Measurements from ENCODE around the gene TM4SF5. TPM values are rescaled to one million over a fixed set of nuclear protein-coding genes. Genes with fewer than 3 reads are reported as not detected.
A peak's percentile ranks its signal among the peaks of the same experiment; 100 is the strongest.

The TM4SF5 gene, protein sequence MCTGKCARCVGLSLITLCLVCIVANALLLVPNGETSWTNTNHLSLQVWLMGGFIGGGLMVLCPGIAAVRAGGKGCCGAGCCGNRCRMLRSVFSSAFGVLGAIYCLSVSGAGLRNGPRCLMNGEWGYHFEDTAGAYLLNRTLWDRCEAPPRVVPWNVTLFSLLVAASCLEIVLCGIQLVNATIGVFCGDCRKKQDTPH
- total RNA-seq: not detected in 2 replicates

DNA sequence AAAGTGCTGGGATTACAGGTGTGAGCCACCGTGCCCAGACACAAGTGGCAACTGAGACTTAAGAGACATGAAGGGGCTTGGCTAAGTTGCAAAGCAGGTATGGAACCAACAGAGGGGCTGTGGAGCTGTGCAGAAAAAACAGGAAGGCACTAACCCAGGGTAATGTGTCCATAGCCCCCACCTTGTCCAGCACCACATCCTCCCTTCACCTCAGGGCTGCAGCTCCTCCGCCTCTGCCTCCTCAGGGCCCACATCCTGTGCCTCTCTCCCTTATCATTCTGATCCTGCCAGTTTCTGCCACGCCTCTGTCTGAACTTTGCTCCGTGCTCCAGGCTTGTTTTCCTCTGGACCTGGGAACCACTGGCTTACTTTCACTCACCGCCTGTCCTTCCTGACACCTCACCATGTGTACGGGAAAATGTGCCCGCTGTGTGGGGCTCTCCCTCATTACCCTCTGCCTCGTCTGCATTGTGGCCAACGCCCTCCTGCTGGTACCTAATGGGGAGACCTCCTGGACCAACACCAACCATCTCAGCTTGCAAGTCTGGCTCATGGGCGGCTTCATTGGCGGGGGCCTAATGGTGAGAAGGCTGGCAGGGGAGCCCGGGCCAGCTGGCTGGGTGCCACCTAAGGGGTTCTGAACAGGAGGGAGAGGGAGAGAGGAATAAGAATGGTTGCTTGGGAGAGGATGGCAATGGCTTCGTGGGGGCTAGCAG, at the start of gene TM4SF5:
Gene TM4SF5 (plus strand): TSS at position 368 of the 716 bp plus-strand sequence. CDS start 37 bp downstream, at position 405.
- H3K27ac Mint-ChIP-seq: peak within 1 kb of the TSS; percentile 29
- no peak for DNase-seq (ENCODE audit: low spot score)
- peaks cover 12% of the 10 kb centered on the region for H3K4me1 Mint-ChIP-seq (ENCODE audit: low read depth)
- peaks cover 12% of the 10 kb centered on the region for H3K27me3 Mint-ChIP-seq (ENCODE audit: low read depth)
- H3K4me3 Mint-ChIP-seq (ENCODE audit: low read depth): no peak within 1 kb of the TSS
- no peaks in the 10 kb centered on the region for H3K9me3 Mint-ChIP-seq
- intact Hi-C loops (cut with micrococcal nuclease): no loop called here
- H3K36me3 Mint-ChIP-seq (ENCODE audit: low read depth): no peaks in the 10 kb centered on the region

DNA sequence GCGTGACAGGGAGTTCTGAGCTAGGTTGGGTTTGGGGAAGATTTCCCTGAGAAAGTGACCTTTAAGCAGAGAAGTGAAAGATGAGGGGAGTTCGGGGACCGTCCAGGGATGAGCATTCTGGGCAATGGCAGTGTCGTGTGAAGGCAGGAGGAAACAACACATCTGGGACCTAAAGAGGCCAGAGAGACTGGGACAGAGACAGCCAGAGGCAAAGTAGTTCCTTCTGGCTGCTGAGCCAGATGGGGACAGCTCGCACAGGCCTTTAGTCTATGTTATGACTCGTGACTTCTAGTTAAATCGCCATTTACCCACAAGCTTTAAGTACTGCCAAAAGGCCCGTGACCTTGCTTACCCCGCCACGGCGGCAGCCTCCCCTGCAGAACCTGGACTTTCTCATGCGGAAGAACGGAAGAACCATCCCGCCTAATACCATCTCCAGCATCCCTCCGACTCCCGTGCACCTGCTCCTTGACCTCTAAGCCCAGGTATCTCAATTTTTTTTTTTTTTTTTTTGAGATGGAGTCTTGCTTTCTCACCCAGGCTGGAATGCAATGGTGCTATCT, 48.9 kb upstream of the TM4SF5 start:
- Mint-ChIP-seq H3K4me3 (ENCODE audit: low read depth) (no peak overlapping the region), H3K36me3 (ENCODE audit: low read depth) (peaks cover 44% of the 10 kb centered on the region), H3K9me3 (no peaks in the 10 kb centered on the region), H3K27ac (peak overlapping the region; percentile 19), H3K27me3 (ENCODE audit: low read depth) (no peaks in the 10 kb centered on the region), H3K4me1 (ENCODE audit: low read depth) (peaks cover 17% of the 10 kb centered on the region)
- intact Hi-C loops (cut with micrococcal nuclease): no loop called here
- DNase-seq (ENCODE audit: low spot score): no peak

DNA sequence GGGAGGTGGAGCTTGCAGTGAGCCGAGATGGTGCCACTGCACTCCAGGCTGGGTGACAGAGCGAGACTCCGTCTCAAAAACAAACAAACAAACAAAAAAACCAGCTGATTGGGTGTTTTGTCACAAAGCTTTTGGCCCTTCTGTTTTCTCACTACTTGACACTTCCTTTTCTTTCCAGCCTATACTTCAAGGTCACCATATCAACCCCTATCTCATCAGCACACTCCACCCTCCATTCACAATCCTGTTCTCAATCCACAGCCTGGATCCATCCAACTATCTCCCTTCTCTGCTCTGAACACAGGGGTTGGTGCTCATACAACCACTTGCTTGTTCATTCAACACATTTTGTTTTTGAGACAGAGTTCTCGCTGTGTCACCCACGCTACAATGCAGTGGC, 47.0 kb upstream of the TM4SF5 start:
- Mint-ChIP-seq H3K4me3 (ENCODE audit: low read depth) (no peak overlapping the region), H3K9me3 (no peaks in the 10 kb centered on the region), H3K4me1 (ENCODE audit: low read depth) (peaks cover 28% of the 10 kb centered on the region), H3K36me3 (ENCODE audit: low read depth) (peaks cover 25% of the 10 kb centered on the region), H3K27ac (no peak overlapping the region), H3K27me3 (ENCODE audit: low read depth) (no peaks in the 10 kb centered on the region)
- intact Hi-C loops (cut with micrococcal nuclease): no loop called here
- DNase-seq (ENCODE audit: low spot score): no peak

DNA sequence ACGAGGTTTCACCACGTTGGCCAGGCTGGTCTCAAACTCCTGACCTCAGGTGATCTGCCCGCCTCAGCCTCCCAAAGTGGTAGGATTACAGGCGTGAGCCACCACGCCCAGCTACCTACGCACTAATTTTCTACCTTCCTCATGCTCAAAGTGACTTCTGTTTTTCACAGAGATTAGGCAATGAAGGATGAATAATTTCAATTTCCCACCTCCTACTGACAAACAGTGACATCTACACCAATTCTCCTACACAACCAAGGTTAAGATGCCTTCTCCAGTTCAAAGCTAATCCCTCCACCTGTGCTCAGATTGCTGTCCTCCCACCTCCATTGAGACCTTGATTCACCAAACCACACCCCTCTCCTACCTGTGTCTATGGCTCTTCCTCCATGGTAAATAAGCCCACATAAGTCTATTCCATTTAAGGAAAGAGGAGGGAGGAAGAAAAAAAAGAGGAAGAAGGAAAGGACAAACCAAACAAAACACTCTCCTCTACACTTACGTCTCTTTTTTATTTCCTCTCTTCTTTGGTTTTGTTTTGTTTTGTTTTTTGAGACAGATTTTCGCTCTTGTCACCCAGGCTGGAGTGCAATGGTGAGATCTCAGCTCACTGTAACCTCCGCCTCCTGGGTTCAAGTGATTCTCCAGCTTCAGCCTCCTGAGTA, 45.9 kb upstream of the TM4SF5 start:
- Mint-ChIP-seq H3K9me3 (no peaks in the 10 kb centered on the region), H3K27ac (peak overlapping the region; percentile 58), H3K4me3 (ENCODE audit: low read depth) (no peak overlapping the region), H3K36me3 (ENCODE audit: low read depth) (peaks cover 13% of the 10 kb centered on the region), H3K4me1 (ENCODE audit: low read depth) (peaks cover 30% of the 10 kb centered on the region), H3K27me3 (ENCODE audit: low read depth) (no peaks in the 10 kb centered on the region)
- no peak for DNase-seq (ENCODE audit: low spot score)
- intact Hi-C loops (cut with micrococcal nuclease): no loop called here

DNA sequence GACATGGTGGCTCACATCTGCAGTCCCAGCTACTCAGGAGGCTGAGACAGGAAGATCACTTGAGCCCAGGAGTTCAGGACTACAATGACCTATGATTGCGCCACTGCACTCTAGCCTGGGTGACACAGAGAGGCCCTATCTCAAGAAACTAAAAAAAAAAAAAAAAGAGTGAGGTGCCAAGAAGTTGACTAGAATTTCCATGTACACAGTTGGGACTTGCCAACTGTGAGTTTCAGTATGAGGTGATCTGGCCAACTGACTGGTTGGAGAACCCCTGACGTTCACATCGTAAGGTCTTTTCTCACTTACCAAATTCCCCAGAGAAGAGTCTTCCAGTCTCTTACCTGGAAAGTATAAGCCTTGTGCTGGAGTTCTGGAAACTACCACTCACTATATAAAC, 43.6 kb upstream of the TM4SF5 start:
- H3K27ac Mint-ChIP-seq: peak overlapping the region; percentile 96

DNA sequence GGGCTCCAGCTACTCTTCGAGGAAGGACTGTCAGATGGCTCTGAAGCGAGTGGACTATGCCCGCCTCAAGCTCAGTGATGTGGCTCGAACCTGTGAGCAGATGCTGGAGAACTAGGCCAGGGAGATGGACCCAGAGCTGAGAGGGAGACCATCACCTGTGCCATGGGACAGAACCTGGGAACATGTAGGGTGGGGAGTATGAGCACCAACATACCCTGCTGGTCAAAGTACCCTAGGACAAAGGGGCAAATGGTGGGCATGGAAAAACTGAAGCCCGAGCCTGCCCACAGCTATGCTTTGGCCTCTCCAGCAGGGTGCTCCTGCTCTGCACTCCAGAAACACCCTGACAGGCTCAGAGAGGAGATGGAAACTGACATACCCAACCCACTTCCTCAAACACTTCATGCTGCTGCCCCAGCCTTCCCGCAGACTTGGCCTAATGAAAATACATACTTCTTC, 38.6 kb upstream of the TM4SF5 start:
- intact Hi-C loops (cut with micrococcal nuclease): loop anchor here (5.0 kb wide), 1 partner anchor 154 kb away; no protein-coding TSS in a partner anchor
- Mint-ChIP-seq H3K9me3 (no peaks in the 10 kb centered on the region), H3K27me3 (ENCODE audit: low read depth) (peaks cover 6% of the 10 kb centered on the region), H3K27ac (peak overlapping the region; percentile 60), H3K4me1 (ENCODE audit: low read depth) (peaks cover 33% of the 10 kb centered on the region), H3K36me3 (ENCODE audit: low read depth) (peaks cover 6% of the 10 kb centered on the region), H3K4me3 (ENCODE audit: low read depth) (no peak overlapping the region)
- no peak for DNase-seq (ENCODE audit: low spot score)

More for the DNA sequence above, 43.6 kb upstream of the TM4SF5 start:
- peaks cover under 1% of the 10 kb centered on the region for H3K36me3 Mint-ChIP-seq (ENCODE audit: low read depth)
- H3K4me1 Mint-ChIP-seq (ENCODE audit: low read depth): peaks cover 32% of the 10 kb centered on the region
- no peaks in the 10 kb centered on the region for H3K27me3 Mint-ChIP-seq (ENCODE audit: low read depth)
- DNase-seq (ENCODE audit: low spot score): no peak
- no peaks in the 10 kb centered on the region for H3K9me3 Mint-ChIP-seq
- intact Hi-C loops (cut with micrococcal nuclease): no loop called here
- peak overlapping the region; percentile 62 for H3K4me3 Mint-ChIP-seq (ENCODE audit: low read depth)

DNA sequence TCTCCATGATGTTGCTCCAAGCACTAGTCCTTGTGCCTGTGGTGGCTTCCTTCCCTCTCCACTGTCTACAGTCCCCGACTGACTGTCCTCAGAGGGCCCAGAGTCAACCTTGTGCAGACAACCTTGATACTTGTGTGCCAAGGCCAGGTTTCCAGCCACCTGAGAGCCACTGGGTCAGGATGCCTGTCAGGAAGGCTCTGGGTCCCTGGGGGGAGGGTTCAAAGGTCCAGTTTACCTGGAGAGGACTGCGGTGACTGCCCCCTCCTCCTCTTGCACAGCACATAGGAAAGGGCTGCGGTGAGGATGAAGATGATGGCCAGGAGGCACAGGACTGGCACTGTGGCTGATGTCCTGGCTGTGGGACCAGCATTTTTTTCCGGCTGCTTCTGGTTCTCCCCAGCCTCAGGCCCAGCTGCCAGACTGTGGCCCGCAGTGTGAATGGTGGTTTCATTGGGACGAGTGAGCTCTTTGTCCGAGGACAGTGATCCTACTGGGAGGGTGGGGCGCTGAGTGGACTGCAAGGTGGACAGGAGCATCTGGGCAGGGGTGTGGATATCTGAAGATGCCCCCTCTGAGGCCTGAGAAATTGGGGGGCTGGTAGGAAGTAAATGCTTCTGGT, 36.7 kb upstream of the TM4SF5 start:
- intact Hi-C loops (cut with micrococcal nuclease): loop anchor here (5.0 kb wide), 1 partner anchor 152 kb away; no protein-coding TSS in a partner anchor
- H3K9me3 Mint-ChIP-seq: no peaks in the 10 kb centered on the region
- H3K4me1 Mint-ChIP-seq (ENCODE audit: low read depth): peaks cover 32% of the 10 kb centered on the region
- peaks cover 14% of the 10 kb centered on the region for H3K27me3 Mint-ChIP-seq (ENCODE audit: low read depth)
- no peak for DNase-seq (ENCODE audit: low spot score)
- H3K27ac Mint-ChIP-seq: no peak overlapping the region
- no peak overlapping the region for H3K4me3 Mint-ChIP-seq (ENCODE audit: low read depth)
- H3K36me3 Mint-ChIP-seq (ENCODE audit: low read depth): peaks cover 6% of the 10 kb centered on the region

DNA sequence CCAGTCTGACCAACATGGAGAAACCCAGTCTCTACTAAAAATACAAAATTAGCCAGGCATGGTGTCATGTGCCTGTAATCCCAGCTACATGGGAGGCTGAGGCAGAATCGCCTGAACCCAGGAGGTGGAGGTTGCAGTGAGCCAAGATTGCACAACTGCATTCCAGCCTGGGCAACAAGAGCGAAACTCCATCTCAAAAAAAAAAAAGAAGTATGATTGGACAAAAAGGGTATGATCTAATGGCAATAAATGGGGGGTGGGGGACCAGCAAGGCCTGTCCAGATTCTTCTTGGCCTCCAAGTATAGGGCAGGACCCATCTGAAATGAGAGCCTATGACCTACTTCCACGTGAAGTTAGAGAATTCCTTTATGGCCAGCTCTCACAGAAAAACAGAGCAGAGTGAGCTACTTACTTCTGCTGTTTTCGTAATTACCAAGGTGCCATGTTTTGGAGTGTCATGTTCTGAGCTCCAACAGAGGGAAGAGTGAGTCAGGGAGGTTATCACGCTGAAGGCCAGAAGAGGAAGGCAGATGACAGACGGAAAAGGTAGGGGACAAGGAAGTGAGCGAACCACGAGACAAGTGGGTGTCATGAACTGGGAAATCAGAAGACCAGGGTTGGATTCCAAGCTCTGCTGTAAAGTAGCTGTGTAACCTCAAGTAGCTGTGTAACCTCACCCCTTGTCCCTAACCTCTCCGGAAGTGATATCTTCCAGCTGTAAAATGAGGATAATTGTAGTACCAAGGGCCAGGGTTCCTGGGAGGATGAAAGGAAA, 35.6 kb upstream of the TM4SF5 start:
- intact Hi-C loops (cut with micrococcal nuclease): no loop called here
- peak overlapping the region; percentile 10 for H3K27ac Mint-ChIP-seq
- H3K4me3 Mint-ChIP-seq (ENCODE audit: low read depth): no peak overlapping the region
- peaks cover 31% of the 10 kb centered on the region for H3K4me1 Mint-ChIP-seq (ENCODE audit: low read depth)
- peaks cover 9% of the 10 kb centered on the region for H3K36me3 Mint-ChIP-seq (ENCODE audit: low read depth)
- DNase-seq (ENCODE audit: low spot score): no peak
- peaks cover 24% of the 10 kb centered on the region for H3K27me3 Mint-ChIP-seq (ENCODE audit: low read depth)
- no peaks in the 10 kb centered on the region for H3K9me3 Mint-ChIP-seq

DNA sequence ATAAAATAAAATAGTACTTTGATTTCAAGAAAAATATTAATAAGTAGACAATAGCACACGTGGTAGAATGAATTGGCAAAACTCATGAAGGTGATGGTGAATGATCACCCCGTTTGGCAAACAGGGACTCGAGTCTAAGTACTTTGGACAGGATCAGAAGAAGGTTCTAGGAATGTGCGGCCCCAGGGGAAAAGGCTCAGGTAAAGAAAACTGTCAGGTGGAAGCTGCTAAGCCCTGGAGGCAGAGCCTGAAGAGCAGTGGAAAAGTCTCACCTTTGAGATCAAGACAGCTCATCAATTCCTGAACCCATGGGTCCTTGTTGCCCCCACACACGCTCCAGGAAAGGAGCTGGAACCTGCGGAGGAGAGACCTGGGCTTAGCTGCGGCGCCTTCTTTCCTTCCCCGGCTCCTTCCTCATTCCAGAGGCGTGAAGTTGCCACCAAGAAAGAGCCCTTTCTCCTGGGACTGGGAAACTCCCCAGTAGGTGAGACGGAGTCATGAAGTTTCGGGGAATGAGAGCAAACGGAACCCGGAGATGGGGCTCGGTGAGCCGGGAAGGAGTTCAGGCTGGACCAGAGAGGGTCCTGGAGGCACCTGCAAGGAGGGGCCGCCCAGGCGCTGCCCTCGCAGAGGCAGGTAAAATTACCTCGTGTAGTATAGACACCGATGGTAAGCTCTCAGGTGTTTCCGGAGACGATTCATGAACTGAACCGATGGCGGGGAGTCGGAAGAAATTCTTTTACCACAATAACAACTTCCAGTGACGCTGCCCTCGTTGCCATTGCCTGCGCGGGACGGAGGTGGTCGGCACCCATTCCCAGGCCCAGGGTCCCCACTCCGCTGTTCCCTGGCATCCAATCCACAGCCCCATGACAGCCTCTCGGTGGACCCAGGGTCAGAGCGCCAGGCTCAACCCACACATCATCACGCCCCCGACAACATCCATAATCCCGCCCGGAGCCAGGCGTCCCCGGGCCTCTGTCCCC, 33.3 kb upstream of the TM4SF5 start:
- Mint-ChIP-seq H3K27me3 (ENCODE audit: low read depth) (peaks cover 34% of the 10 kb centered on the region), H3K9me3 (no peaks in the 10 kb centered on the region), H3K4me1 (ENCODE audit: low read depth) (peaks cover 23% of the 10 kb centered on the region), H3K4me3 (ENCODE audit: low read depth) (peak overlapping the region; percentile 72), H3K36me3 (ENCODE audit: low read depth) (peaks cover 5% of the 10 kb centered on the region), H3K27ac (no peak overlapping the region)
- intact Hi-C loops (cut with micrococcal nuclease): no loop called here
- no peak for DNase-seq (ENCODE audit: low spot score)

DNA sequence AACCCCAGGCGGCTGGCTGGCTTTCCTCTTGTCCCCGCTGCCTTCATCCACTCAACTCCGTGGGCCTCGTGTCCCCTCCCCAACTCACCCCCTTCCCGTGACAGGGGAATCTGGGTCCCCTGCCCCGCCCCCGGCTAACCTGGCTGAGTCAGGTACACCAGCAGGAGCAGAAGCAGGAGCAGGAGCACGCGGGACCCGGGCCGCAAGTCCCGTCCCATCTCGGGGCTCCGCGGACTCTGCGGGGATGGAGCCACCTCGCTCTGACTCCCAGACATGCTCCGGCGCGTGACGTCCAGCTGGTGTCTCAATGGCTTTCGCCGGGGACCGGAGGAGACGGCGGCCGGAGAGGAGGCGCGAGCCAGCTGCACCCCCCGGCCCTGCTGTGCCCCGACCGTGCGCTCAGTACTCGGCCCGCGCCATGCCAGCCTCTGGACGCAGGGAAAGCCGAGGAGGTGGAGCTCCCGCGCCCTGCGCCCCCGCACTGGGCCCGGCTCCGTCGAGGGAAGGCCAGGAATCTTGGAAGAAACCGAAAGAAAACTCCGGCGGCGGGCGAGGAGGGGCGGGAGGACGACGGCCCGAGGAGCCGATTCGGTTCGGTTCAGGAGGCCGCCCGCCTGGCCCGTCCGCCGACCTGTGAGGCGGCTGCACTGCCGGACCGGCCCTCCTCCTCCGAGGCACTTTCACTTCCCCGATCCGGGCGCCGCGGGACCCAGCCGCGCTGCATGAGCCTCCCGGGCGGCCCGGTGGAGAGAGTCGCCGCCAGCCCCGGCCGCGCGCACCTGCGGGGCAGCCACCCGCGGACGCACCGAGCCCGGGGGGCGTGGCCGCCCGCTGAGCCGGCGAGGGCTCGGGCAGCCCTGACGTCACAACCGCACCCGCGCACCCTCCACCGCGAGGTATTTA, 32.3 kb upstream of the TM4SF5 start, which contains the start of the genes CXCL16 and ZMYND15:
Gene CXCL16 (minus strand): TSS at position 807 of the 903 bp plus-strand sequence. CDS start 589 bp downstream, at position 218.
Gene ZMYND15 (plus strand): TSS at position 712 of the 903 bp plus-strand sequence. CDS start 716 bp downstream, outside the sequence.
- intact Hi-C loops (cut with micrococcal nuclease): no loop called here
- Mint-ChIP-seq H3K27ac (peak within 1 kb of the TSS; percentile 23), H3K27me3 (ENCODE audit: low read depth) (peaks cover 34% of the 10 kb centered on the region), H3K9me3 (no peaks in the 10 kb centered on the region), H3K4me3 (ENCODE audit: low read depth) (peak within 1 kb of the TSS; percentile 83), H3K36me3 (ENCODE audit: low read depth) (peaks cover 3% of the 10 kb centered on the region), H3K4me1 (ENCODE audit: low read depth) (peaks cover 21% of the 10 kb centered on the region)
- peak; percentile 40 for DNase-seq (ENCODE audit: low spot score)

Measured in activated T-helper 2 cell treated with anti-CD3 and anti-CD28 coated beads, Interferon-gamma antibody, Interleukin-2, Interleukin-4, amounts not matched to agents 10 μg/mL and 5 μg/mL and 100 μg/mL, durations not matched to agents 14 hours and 24 hours and 36 hours (primary cell).